Spleen (tissue), 7 donors: ENCODE data around the gene ZNF485.

Experiments
- CTCF ChIP-seq, 11 experiments: fragments of 200-600 bp in 7 of 11; fragments of 450-650 bp in 4 of 11; sonication (generic) in 4 of 11; IDR thresholded peaks in 8 of 11; conservative IDR thresholded peaks in 3 of 11; 1 replicate in 7 of 11; 2 replicates in 4 of 11; pipeline versions ENCODE4 v1.4.0 to v1.8.0; 2016 to 2021; ENCODE audit warnings: antibody characterized with exemption in 11 of 11, inconsistent platforms in 4 of 11, mild to moderate bottlenecking in 1 of 11
- POLR2A ChIP-seq, 3 donors: fragments of 450-650 bp; IDR thresholded peaks; one replicate each; pipeline ENCODE4 v1.5.1; 2017; ENCODE audit warnings: antibody characterized with exemption in 3 of 3, mild to moderate bottlenecking in 1 of 3
- POLR2AphosphoS5 ChIP-seq, 3 donors: sonication (generic); formaldehyde crosslinking; IDR thresholded peaks; one replicate each; pipeline ENCODE4 v1.5.1; 2017; ENCODE audit warnings: antibody characterized with exemption in 3 of 3
- donor health status: DM: no; HTN: no; CAD: no; lungs with moderate emphysema.
- donor health status: DM: no; HTN: no; CAD: no.
- donor health status: DM: no; HTN: no; CAD: no.

DNA sequence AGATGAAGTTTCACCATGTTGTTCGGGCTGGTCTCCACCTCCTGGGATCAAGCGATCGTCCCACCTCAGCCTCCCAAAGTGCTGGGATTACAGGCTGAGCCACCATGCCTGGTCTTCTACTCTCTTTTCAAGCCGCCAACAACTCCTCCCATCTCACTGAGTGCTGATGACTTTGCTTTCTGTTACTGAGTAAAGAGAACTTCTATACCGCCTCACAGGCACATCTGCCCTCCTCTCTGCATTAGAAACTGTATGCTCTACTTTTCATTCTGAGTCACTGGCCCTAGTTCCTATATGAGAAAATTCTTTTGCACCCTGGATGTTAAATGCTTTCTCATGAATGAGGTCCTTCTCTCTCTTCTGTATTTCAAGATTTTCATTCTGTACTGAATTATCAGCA, 29.7 kb upstream of the ZNF485 start:
- TF ChIP-seq CTCF (IDR thresholded peaks at IDR 0.05 in 8 of 11, conservative IDR thresholded peaks at IDR 0.05 in 3 of 11): no peak
- TF ChIP-seq POLR2AphosphoS5 (IDR thresholded peaks at IDR 0.05): no peak
- TF ChIP-seq POLR2A (IDR thresholded peaks at IDR 0.05): no peak
